Stimulated activated CD8-positive, alpha-beta memory T cell treated with anti-CD3 and anti-CD28 coated beads, Interleukin-15, amount 100 ng/mL, for 24 hours (primary cell): ENCODE data around the gene PTCD3.

ENCODE experiments used
- DNase-seq: peaks from one replicate; pipeline ENCODE4 v3.0.0-alpha.2; 2020; ENCODE audit warnings: low read depth

PTCD3 gene

GRCh38 chr2:86143926-86144685 is 38.1 kb downstream of the PTCD3 start:
- no peak for DNase-seq

GRCh38 chr2:86147793-86148192 is 41.8 kb downstream of the PTCD3 start:
- DNase-seq = no peak

GRCh38 chr2:86150502-86150901 is 44.5 kb downstream of the PTCD3 start:
- no peak for DNase-seq

- no peak for DNase-seq
Observed at GRCh38 chr2:86157009-86157556, 51.0 kb downstream of the PTCD3 start.

GRCh38 chr2:86158286-86158685 is 52.3 kb downstream of the PTCD3 start:
- no peak for DNase-seq

- no peak for DNase-seq
Observed at GRCh38 chr2:86160156-86160952, 54.3 kb downstream of the PTCD3 start.

- no peak for DNase-seq
Observed at GRCh38 chr2:86170449-86170848, 64.4 kb downstream of the PTCD3 start.

- no peak for DNase-seq
Observed at GRCh38 chr2:86171295-86171694, 65.3 kb downstream of the PTCD3 start.

- DNase-seq = no peak
Observed at GRCh38 chr2:86172610-86173009, 66.6 kb downstream of the PTCD3 start.

GRCh38 chr2:86174445-86174844 is 68.4 kb downstream of the PTCD3 start:
- no peak for DNase-seq

- no peak for DNase-seq
Observed at GRCh38 chr2:86175828-86176227, 69.8 kb downstream of the PTCD3 start.

- no peak for DNase-seq
Observed at GRCh38 chr2:86176597-86176996, 70.6 kb downstream of the PTCD3 start.

- DNase-seq = no peak
Observed at GRCh38 chr2:86185517-86186212, 79.6 kb downstream of the PTCD3 start.

- DNase-seq = no peak
Observed at GRCh38 chr2:86186431-86186830, 80.4 kb downstream of the PTCD3 start.

- DNase-seq = no peak
Observed at GRCh38 chr2:86189782-86190416, 83.9 kb downstream of the PTCD3 start.
